Measurements from ENCODE around the gene RAB9B. TPM values are rescaled to one million over a fixed set of nuclear protein-coding genes. Genes with fewer than 3 reads are reported as not detected.

RAB9B gene
- total RNA-seq, 1 experiment from 2014 or later = 0.31 TPM

DNA sequence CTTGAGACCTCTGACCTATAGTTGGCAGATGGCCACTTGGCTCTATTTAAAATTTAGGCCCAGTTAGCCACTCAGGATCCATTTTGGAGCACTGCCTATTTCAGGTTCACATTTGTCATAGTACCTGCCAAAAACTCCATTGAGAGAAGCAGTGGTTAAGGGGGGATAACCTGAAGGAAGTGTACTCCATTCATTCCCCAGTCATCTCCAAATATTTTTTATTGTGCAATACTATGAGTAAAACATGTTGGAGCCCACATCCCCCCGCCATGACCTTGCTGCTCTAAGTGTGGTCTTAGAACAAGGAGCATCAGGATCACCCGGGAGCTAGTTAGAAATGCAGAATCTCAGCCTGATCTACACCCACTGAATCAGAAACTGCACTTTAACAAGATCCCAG, 34.4 kb downstream of the RAB9B start:
- Histone ChIP-seq H3K4me2 (ENCODE audit: insufficient read depth, insufficient read length, low read length) (no peak overlapping the region), H3K23me2 (ENCODE audit: insufficient read length, low read depth, low read length, poor library complexity, severe bottlenecking) (no peaks in the 10 kb centered on the region), H4K8ac (replicated peaks; ENCODE audit: insufficient read length, low read depth, low read length) (no peak overlapping the region), H3K56ac (ENCODE audit: insufficient read length, low read depth, low read length) (no peak overlapping the region), H2AK5ac (ENCODE audit: insufficient read length, low read length) (no peak overlapping the region), H3K9ac (ENCODE audit: extremely low read depth, insufficient read length, low read length) (no peak overlapping the region), H3T11ph (ENCODE audit: low read length) (no peak overlapping the region), H4K20me1 (ENCODE audit: control insufficient read depth, insufficient read depth, insufficient read length) (no peaks in the 10 kb centered on the region), H3K27ac (ENCODE audit: insufficient read length, low read depth, low read length) (no peak overlapping the region), H2BK20ac (ENCODE audit: low read depth, low read length, poor library complexity, severe bottlenecking) (no peak overlapping the region), H2BK15ac (ENCODE audit: low read depth, low read length) (no peak overlapping the region), H3K4ac (ENCODE audit: low read depth, low read length) (no peak overlapping the region), H3K79me2 (ENCODE audit: insufficient read depth, low read length) (no peaks in the 10 kb centered on the region), H3K18ac (ENCODE audit: insufficient read length, low read depth, low read length) (no peak overlapping the region), H3K4me1 (ENCODE audit: insufficient read depth, low read length) (no peaks in the 10 kb centered on the region), H2BK5ac (ENCODE audit: insufficient read length, low read length) (no peak overlapping the region), H3K9me3 (ENCODE audit: control insufficient read depth, low read depth, low read length) (no peaks in the 10 kb centered on the region), H3K23ac (ENCODE audit: insufficient read length, low read depth, low read length) (no peak overlapping the region), H2BK120ac (ENCODE audit: low read depth, low read length, poor library complexity, severe bottlenecking) (no peak overlapping the region), H3K79me1 (ENCODE audit: insufficient read depth, low read depth, low read length, poor library complexity, severe bottlenecking) (no peaks in the 10 kb centered on the region), H4K91ac (ENCODE audit: insufficient read length, low read depth, low read length) (no peak overlapping the region), H2AFZ (ENCODE audit: low read length) (no peak overlapping the region), H2BK12ac (ENCODE audit: insufficient read length, low read depth, low read length) (no peak overlapping the region), H3K14ac (ENCODE audit: insufficient read depth, low read length) (no peak overlapping the region), H4K5ac (ENCODE audit: insufficient read length, low read depth, low read length) (no peak overlapping the region), H3K27me3 (ENCODE audit: insufficient read depth, low read length) (no peaks in the 10 kb centered on the region)
- H3K27ac Mint-ChIP-seq = no peak overlapping the region
- no peaks in the 10 kb centered on the region for H3K36me3 Mint-ChIP-seq (ENCODE audit: insufficient read depth in 1 of 3, low read depth in 3 of 3)
- DNase-seq = no peak
- H3K27me3 Mint-ChIP-seq (ENCODE audit: low read depth) = peaks cover 2% of the 10 kb centered on the region; the same call in 1 of the 2 replicates
- no peak overlapping the region for H3K4me3 Mint-ChIP-seq
- TF ChIP-seq, protein P1, sequence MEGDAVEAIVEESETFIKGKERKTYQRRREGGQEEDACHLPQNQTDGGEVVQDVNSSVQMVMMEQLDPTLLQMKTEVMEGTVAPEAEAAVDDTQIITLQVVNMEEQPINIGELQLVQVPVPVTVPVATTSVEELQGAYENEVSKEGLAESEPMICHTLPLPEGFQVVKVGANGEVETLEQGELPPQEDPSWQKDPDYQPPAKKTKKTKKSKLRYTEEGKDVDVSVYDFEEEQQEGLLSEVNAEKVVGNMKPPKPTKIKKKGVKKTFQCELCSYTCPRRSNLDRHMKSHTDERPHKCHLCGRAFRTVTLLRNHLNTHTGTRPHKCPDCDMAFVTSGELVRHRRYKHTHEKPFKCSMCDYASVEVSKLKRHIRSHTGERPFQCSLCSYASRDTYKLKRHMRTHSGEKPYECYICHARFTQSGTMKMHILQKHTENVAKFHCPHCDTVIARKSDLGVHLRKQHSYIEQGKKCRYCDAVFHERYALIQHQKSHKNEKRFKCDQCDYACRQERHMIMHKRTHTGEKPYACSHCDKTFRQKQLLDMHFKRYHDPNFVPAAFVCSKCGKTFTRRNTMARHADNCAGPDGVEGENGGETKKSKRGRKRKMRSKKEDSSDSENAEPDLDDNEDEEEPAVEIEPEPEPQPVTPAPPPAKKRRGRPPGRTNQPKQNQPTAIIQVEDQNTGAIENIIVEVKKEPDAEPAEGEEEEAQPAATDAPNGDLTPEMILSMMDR (conservative IDR thresholded peaks at IDR 0.05) = no peak
- peaks cover 0 to 14% of the 10 kb centered on the region in 2 experiments; a peak in 2 of 5 replicates for H3K9me3 Mint-ChIP-seq
- H3K4me1 Mint-ChIP-seq = peaks cover 0 to 4% of the 10 kb centered on the region in 2 experiments; a peak in 2 of 4 replicates
- no CpG with 5 or more reads among the region's 2 CpGs for WGBS (ENCODE audit: extremely low coverage, insufficient read length, low lambda C conversion rate)
